Measurements from ENCODE around the gene TRPV3. TPM values are rescaled to one million over a fixed set of nuclear protein-coding genes. Genes with fewer than 3 reads are reported as not detected.
"Not testable (repeated sequence)": the region's sequence is repeated elsewhere in the genome, so short reads cannot be mapped to it uniquely, and the experiment has no call there.

TRPV3 gene
- total RNA-seq, 3 donors from 2014 or later (not counting 1 experiment from before 2014, with no cell fraction given), result 5.6 to 10.3 (median 7.6) TPM

GRCh38 chr17:3569534-3570137 is 12.0 kb upstream of the TRPV3 start:
- WGBS (ENCODE audit: insufficient coverage), result 98% methylated on average over 8 of the region's 9 CpGs
- Mint-ChIP-seq H3K9me3 (no peaks in the 10 kb centered on the region), H3K27me3 (ENCODE audit: low read depth in 2 of 2) (no peaks in the 10 kb centered on the region), H3K27ac (no peak overlapping the region), H3K4me3 (no peak overlapping the region), H3K36me3 (no peaks in the 10 kb centered on the region), H3K4me1 (no peaks in the 10 kb centered on the region)
- no peaks in the 10 kb centered on the region for H3K36me3 ChIP-seq (ENCODE audit: control insufficient read depth, insufficient read depth, low read length)
- H3K27ac ChIP-seq (ENCODE audit: low read length), result no peak overlapping the region
- ATAC-seq (no peak), DNase-seq (no peak)
- no peak overlapping the region for H3K4me3 ChIP-seq (ENCODE audit: low read length)
- TF ChIP-seq CTCF (IDR thresholded peaks at IDR 0.05), result no peak
- H3K4me1 ChIP-seq (ENCODE audit: control insufficient read depth, insufficient read depth, low read length), result no peaks in the 10 kb centered on the region
- H3K9me3 ChIP-seq (ENCODE audit: control insufficient read depth, insufficient read depth, low read length), result no peaks in the 10 kb centered on the region
- intact Hi-C loops (cut with micrococcal nuclease), result no loop called here
- no peaks in the 10 kb centered on the region for H3K27me3 ChIP-seq (ENCODE audit: control insufficient read depth, insufficient read depth, low read length)

- Histone ChIP-seq H3K9me3 (ENCODE audit: control insufficient read depth, insufficient read depth, low read length) (no peaks in the 10 kb centered on the region), H3K27ac (ENCODE audit: low read length) (no peak overlapping the region), H3K4me1 (ENCODE audit: control insufficient read depth, insufficient read depth, low read length) (no peaks in the 10 kb centered on the region), H3K4me3 (ENCODE audit: low read length) (no peak overlapping the region), H3K27me3 (ENCODE audit: control insufficient read depth, insufficient read depth, low read length) (no peaks in the 10 kb centered on the region), H3K36me3 (ENCODE audit: control insufficient read depth, insufficient read depth, low read length) (no peaks in the 10 kb centered on the region)
- H3K27ac Mint-ChIP-seq, result no peak overlapping the region
- no peaks in the 10 kb centered on the region for H3K27me3 Mint-ChIP-seq (ENCODE audit: low read depth in 2 of 2)
- no peaks in the 10 kb centered on the region for H3K4me1 Mint-ChIP-seq
- no peak for ATAC-seq
- intact Hi-C loops (cut with micrococcal nuclease), result no loop called here
- no peak for DNase-seq
- 95% methylated on average over 12 of the region's 12 CpGs for WGBS (ENCODE audit: insufficient coverage)
- H3K9me3 Mint-ChIP-seq, result no peaks in the 10 kb centered on the region
- no peak for TF ChIP-seq CTCF (IDR thresholded peaks at IDR 0.05)
- no peak overlapping the region for H3K4me3 Mint-ChIP-seq
- H3K36me3 Mint-ChIP-seq, result no peaks in the 10 kb centered on the region
Measured at GRCh38 chr17:3566551-3566950, 8.9 kb upstream of the TRPV3 start.

GRCh38 chr17:3565143-3565542 is 7.5 kb upstream of the TRPV3 start:
- Histone ChIP-seq H3K36me3 (ENCODE audit: control insufficient read depth, insufficient read depth, low read length) (no peaks in the 10 kb centered on the region), H3K27ac (ENCODE audit: low read length) (no peak overlapping the region), H3K4me1 (ENCODE audit: control insufficient read depth, insufficient read depth, low read length) (no peaks in the 10 kb centered on the region), H3K27me3 (ENCODE audit: control insufficient read depth, insufficient read depth, low read length) (no peaks in the 10 kb centered on the region), H3K9me3 (ENCODE audit: control insufficient read depth, insufficient read depth, low read length) (no peaks in the 10 kb centered on the region), H3K4me3 (ENCODE audit: low read length) (no peak overlapping the region)
- no peak overlapping the region for H3K27ac Mint-ChIP-seq
- DNase-seq, result no peak
- intact Hi-C loops (cut with micrococcal nuclease), result no loop called here
- no peak overlapping the region for H3K4me3 Mint-ChIP-seq
- WGBS (ENCODE audit: insufficient coverage), result 83% methylated on average over 2 of the region's 4 CpGs
- ATAC-seq, result no peak
- H3K9me3 Mint-ChIP-seq, result no peaks in the 10 kb centered on the region
- no peaks in the 10 kb centered on the region for H3K36me3 Mint-ChIP-seq
- no peaks in the 10 kb centered on the region for H3K27me3 Mint-ChIP-seq (ENCODE audit: low read depth in 2 of 2)
- no peaks in the 10 kb centered on the region for H3K4me1 Mint-ChIP-seq
- no peak for TF ChIP-seq CTCF (IDR thresholded peaks at IDR 0.05)

GRCh38 chr17:3564241-3564640 is 6.6 kb upstream of the TRPV3 start:
- H3K36me3 ChIP-seq (ENCODE audit: control insufficient read depth, insufficient read depth, low read length); H3K36me3 Mint-ChIP-seq; H3K4me1 Mint-ChIP-seq; H3K4me3 ChIP-seq (ENCODE audit: low read length); H3K27me3 Mint-ChIP-seq (ENCODE audit: low read depth in 2 of 2); H3K4me3 Mint-ChIP-seq; H3K27me3 ChIP-seq (ENCODE audit: control insufficient read depth, insufficient read depth, low read length); H3K9me3 Mint-ChIP-seq; H3K27ac Mint-ChIP-seq; DNase-seq; H3K27ac ChIP-seq (ENCODE audit: low read length); H3K4me1 ChIP-seq (ENCODE audit: control insufficient read depth, insufficient read depth, low read length); ATAC-seq; intact Hi-C loops (cut with micrococcal nuclease); H3K9me3 ChIP-seq (ENCODE audit: control insufficient read depth, insufficient read depth, low read length): not testable (repeated sequence)
- WGBS (ENCODE audit: insufficient coverage), result 98% methylated on average over 28 of the region's 28 CpGs

Measured in natural killer cell (primary cell).